NCI-H510A (cell line): ENCODE results near the gene PSME1.

ENCODE experiments used
- DNase-seq: peaks from one replicate; lab custom pipeline; 2025; lab: John Stamatoyannopoulos, UW

The PSME1 gene

DNA sequence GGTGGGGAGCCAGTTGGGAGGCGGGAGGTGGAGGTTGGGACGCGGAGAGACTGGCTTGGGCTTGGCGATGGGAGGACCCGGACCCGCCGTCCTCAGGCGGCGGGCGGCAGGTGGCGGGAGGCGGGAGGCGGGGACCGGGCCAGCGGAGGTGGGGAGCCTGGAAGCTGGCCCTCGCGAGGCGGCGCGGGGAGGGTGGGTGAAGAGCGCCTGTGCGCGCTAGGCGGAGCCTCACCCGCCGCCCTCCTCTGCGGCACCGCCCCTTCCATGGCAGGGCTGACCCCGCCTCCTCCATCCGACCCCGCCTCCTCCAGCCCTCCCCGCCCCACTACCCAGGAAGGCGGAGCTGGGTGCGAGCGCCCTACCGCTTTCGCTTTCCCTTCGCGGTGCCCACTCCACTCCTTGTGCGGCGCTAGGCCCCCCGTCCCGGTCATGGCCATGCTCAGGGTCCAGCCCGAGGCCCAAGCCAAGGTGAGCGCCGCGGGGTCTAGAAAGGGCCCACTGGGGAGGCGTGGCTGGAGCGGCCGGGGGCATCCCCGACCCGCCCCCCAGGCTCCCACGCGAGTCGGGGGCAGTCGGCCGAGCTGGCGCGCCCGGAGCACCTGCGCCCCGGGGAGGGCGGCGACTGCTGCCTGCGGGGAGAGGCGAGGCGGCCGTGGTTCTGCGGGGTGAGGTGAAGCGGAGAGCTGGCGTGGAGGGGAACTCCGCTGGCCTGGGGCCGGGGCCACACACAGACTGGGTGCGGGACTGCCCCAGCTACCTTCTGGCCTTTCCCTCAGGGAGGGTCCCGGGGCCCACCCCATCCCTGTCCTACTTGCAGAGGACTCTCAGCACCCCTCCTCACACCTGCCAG lies at the start of gene PSME1:
Gene PSME1 (plus strand): TSS at position 361 of the 850 bp plus-strand sequence. CDS start 69 bp downstream, at position 430.
- DNase-seq: peak; percentile 93

DNA sequence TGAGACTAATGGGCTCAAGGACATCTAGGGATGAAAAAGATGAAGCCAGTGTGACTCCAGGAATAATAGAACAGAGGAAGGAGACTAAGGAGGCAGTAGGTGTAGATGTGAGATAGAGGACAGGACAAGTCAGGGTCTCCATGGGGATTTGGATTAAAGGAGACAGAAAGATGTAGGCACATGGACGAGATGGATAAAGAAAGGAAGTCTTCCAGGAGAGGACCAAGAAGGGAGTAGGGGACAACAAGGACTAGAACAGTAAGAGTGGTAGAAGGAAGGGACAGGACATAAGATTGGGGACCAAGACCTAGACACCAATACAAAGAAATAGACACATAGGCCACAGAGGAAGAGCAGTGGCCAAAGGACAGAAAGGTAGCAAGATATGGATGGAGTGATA lies 49.0 kb upstream of the PSME1 start:
- DNase-seq: no peak

DNA sequence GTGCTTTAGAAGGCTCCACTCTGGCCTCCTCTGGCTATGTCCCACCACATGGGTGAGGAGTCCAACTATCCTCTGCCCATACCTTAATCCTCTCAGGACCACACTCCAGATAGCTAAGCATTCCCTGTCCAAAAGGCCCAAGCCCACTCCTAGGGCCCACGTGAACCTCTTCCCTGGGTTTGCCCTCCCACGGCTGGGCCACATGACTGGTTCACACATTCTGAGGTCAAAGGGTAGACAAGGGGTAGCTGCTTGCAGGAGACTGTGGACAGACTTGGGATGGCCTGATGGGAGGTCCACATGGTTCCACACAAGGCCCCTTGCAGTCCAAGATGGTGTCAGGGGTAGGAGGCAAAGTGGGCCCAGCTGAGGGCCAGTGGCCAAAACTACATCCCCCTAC lies 47.9 kb upstream of the PSME1 start:
- DNase-seq: no peak

DNA sequence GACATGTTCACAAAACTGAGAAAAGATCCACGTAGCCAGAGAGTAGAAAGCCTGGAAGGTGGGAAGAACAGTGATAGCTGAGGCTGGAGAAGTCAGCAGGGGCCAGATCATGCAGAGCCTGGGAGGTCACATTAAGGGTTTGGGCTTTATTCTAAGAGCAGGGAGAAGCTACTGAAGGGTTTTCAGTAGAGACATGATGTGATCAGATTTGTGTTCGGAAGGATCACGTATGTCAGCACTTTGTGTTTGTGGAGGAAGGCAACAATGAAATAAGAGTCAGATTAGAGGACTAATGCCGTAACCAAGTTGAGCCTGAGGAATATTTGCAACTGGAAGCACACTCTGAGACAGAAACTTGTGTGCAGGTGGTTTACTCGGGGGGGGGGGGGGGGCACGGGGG lies 46.1 kb upstream of the PSME1 start:
- DNase-seq: no peak

DNA sequence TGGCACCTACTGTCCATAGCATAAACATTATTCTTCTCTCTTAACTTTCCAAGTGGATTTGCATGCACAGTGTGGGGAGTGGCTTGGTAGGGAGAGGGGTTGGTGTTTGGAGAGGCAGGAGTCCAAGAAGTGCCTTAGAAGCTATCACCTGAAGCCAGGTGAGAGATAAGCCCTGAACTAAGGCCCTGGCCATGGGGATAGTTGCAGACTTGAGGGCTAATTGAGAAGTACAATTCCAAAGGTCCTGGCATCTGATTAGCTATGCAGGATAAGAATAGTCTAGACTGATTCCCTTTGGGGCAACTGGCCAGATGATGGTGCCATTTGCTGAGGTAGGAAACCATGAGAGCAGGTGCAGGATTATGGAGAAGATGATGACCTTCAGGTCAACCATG lies 43.9 kb upstream of the PSME1 start:
- no peak for DNase-seq

DNA sequence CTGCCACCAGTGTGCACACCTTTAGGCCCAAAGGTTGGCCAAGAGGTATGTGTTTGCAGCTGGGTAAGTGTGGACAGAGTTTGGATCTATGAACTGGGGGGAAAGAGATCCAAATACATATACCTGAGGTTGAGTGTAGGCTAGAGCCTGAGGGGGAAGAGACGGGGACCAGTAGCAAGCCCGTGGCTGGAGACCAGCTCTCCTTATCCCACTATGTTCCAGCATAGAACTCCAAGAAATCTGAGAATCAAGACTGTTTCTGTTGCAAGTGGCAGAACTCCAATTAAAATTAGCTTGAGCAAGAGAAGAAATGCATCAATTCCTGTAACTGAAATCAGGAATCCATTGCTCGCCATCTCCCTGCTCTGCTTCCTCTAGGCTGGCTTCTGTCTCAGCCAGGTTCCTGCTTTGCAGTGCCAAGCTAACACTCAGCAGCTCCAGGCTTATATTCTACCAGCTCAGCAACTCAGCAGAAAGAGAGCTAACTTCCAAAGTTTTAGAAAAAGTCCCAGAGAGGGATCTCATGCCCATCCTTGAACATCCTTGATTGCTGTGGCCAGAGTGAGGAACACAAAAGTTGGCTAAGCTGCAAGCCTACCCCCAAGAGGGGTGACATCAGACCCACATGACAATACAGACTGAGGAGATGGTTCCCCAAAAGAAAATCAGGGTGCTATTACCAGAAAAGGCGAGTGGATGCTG lies 43.3 kb upstream of the PSME1 start:
- DNase-seq: no peak

DNA sequence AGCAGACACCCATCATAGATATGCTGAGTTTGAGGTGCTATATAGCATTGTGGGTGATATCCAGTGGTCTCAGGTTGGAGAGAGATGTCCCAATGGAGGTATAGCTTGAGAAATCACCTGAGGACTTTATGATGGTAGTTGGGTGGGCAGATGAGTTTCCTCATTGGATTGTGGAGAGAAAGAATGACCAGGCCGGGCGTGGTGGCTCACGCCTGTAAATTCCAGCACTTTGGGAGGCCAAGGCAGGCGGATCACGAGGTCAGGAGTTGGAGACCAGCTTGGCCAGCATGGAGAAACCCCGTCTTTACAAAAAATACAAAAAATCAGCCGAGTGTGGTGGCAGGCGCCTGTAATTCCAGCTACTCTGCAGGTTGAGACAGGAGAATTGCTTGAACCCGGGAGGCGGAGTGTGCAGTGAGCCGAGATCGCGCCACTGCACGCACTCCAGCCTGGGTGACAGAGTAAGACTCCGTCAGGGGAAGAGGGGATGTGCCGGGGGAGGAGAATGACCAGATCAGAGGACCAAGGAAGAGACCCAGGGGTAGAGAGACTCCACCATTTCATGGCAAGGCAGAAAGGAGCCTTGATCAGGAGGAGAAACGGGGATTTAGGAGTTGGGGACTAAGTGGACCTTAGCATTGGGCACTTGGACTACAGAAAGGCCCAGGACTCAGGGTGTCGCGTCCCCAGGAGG lies 42.6 kb upstream of the PSME1 start:
- DNase-seq: no peak

DNA sequence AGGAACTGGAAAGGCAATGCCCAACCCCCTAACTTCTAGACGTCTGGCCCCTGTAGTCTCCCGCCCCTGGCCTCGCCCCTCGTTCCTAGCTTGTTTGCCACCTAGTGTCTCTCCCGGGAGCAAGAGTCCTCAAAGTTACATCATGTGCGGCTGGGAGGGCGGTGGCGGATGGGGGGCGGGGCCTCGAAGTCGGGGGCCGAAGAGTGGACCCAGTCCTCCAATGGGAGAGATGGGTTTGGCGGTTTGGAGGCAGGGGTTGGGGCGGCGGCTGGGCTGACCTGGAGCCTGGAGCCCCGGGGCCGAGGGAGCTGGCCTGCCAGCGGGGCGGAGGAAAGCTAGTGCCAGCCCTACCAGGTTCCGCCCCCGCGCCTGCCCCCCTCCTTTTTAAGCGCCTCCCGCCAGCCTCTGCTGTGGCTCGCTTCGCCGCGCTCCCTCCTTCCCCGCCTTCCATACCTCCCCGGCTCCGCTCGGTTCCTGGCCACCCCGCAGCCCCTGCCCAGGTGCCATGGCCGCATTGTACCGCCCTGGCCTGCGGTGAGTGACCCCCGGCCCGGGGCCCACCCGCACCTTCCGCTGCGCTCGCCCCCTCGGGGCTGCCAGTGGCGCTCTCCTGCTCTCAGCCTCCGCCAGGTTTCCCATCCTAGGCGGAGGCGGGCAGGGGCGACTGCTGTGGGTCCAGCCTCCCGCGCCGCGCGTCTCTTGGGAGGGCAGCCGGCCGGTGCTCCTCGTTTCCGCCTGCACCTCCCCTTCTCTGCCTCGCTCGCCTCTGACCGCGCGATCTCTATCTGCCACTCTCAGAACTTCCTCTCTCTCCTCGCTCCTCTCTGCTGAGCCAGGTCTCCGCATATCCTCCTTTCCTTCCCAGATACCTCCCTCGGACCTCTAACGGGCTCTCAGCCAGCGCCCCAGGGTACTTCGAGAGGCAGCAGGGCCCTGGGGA lies 41.8 kb upstream of the PSME1 start, which contains the start of gene PCK2:
Gene PCK2 (plus strand): TSS at position 411 of the 940 bp plus-strand sequence. CDS start 95 bp downstream, at position 506.
- DNase-seq: peak; percentile 93

DNA sequence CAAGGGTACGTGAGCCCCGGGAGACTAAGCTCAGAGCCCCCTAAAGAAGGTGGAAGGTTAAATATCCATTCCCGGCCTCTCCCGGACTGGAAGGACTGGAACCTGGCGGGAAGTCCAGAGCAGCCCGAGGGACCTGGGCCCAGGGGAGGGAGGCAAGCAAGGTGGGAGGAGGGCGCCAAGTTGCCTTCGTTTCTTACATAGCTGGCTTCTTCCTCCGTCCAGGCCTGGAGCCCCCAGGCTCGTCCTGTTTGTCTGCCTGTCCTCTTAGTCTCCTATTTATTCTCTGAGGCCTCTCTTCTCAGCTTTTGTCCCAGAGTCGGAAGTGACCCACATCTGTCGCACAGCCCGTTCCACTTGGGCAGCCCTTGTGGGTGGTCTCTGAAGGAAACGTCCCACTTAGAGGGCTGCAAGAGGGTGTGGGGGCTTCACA lies 41.1 kb upstream of the PSME1 start:
- DNase-seq: no peak

DNA sequence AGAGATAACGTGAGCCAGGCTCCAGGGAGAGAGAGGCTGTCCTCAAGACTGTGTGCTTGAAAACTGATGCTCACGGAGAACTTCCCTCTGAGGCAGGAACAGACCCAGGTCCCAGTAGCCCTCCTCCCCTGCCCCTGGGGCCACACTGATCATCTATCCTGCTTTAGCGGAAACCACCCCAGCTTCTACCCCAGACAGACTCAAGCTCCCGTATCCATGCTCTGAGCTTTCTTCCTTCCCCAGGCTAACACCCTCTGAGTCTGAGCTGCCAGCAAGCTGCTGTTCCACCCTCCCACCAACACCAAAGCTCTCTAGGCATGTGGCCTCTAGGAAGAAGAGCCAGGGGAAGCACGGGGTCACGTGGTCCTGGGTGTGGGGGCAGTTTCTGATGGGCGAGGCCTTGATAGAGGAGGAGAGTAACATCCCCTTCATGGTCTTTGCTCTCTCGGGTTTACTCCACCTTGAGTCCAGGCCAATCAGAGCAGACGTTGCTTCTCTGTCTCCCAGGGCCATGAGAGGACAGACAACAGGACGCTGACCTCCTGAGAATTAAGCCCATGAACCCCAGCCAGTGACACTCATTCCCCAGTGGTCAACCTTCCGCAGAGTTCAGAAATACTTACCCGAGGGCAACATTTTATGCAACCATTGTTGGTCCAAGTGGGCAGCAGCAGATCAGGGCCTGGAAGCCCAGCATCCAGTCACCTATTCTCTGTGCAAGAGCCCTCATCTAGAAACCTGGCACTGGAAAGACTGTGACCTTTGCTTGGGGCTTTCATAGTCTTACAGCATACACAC lies 40.5 kb upstream of the PSME1 start:
- DNase-seq: peak; percentile 60

DNA sequence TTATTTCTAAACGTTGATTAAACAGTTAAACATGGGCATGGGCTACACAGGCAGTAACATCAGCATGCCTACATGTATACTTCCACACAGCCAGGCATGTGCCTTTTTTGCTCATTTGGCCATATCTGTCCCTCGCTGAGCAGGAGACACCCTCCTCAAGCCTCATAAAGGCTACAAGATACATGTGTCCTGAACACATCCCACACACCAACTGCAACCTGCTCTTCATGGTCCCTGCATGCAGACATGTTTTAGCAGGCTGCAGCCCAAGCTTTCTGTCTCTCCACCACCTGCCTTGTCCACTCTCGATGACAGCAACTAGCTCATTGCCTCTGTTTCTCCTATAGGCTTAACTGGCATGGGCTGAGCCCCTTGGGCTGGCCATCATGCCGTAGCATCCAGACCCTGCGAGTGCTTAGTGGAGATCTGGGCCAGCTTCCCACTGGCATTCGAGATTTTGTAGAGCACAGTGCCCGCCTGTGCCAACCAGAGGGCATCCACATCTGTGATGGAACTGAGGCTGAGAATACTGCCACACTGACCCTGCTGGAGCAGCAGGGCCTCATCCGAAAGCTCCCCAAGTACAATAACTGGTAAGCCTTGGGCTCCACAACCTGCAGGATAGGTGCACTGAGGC lies 39.3 kb upstream of the PSME1 start:
- no peak for DNase-seq

DNA sequence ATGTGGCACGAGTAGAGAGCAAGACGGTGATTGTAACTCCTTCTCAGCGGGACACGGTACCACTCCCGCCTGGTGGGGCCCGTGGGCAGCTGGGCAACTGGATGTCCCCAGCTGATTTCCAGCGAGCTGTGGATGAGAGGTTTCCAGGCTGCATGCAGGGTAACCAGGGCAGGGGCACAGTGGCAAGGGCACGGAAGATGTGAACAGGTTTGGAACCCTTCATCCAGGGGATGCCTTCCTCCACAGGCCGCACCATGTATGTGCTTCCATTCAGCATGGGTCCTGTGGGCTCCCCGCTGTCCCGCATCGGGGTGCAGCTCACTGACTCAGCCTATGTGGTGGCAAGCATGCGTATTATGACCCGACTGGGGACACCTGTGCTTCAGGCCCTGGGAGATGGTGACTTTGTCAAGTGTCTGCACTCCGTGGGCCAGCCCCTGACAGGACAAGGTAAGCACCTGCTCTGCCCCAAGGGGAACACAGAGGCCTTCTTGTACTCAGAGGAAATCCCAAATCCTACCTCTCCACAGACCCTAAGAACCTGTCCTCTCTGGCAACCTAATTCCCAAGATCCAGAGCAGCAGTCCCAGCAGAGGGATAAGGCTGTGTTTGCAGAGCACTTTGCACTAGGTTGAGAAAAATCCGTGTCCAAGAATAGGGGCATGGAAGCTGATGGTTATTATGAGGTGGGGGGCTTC lies 37.6 kb upstream of the PSME1 start:
- no peak for DNase-seq

DNA sequence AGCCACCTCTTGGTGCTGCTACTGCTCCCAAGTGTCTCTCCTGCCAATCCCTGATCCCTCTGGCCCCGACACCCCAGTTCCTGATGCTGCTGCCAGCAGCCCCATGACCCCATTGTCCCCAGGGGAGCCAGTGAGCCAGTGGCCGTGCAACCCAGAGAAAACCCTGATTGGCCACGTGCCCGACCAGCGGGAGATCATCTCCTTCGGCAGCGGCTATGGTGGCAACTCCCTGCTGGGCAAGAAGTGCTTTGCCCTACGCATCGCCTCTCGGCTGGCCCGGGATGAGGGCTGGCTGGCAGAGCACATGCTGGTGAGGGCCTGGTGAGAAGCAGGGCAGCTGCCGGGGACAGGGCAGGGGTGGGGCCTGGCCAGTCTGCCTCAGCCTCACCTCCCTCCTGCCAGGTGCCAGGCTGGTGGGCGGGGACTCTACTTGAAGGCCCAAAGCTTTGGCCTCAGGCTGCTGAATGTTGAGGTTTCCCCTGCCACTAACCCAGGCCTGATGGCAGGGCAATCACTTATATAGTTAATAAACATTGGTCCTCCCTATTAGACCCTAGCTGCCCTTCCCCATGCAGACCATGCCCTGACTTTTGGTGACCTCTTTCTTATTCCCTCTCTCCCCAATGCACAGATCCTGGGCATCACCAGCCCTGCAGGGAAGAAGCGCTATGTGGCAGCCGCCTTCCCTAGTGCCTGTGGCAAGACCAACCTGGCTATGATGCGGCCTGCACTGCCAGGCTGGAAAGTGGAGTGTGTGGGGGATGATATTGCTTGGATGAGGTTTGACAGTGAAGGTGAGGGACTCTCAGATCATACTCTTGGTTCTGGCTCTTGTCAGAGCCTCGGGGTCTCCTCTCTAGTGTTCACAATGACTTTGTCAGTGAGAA lies 36.8 kb upstream of the PSME1 start:
- peak; percentile 67 for DNase-seq

DNA sequence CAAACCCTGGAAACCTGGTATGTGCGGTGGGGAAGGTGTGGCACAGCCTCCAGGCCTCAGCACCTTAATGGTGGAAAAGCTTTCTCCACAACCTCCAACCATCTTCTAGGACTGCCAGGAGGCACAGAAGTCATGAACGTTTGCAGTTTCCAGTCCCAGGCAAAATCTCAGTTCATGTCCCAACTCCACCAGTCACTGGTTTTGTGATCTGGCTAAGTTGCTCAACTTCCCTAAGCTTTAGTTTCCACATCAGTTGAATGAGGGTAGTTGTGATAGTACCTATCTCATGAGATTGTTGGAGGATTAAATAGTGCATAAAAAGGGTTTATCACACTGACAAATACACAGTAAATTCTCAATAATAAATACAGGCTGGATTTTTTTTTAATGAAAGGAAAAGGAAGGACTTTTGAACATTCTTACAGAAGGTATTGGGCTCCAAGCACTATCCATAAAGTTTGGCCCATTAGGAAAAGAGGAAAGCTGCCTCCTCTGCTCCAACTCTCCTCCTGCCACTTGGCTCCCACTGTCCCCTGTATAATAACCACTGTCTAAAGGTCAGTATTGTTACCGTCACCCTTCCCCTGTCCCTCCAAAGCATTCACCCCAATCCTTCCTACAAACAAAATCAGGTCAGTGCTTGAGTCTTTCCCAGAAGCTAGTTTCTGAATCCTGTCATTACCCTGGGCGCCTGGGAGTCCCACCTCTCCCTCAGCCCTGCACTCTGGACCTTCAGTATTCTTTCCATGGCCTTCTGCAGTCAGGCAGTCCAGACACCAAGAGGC lies 35.6 kb upstream of the PSME1 start:
- DNase-seq: no peak

DNA sequence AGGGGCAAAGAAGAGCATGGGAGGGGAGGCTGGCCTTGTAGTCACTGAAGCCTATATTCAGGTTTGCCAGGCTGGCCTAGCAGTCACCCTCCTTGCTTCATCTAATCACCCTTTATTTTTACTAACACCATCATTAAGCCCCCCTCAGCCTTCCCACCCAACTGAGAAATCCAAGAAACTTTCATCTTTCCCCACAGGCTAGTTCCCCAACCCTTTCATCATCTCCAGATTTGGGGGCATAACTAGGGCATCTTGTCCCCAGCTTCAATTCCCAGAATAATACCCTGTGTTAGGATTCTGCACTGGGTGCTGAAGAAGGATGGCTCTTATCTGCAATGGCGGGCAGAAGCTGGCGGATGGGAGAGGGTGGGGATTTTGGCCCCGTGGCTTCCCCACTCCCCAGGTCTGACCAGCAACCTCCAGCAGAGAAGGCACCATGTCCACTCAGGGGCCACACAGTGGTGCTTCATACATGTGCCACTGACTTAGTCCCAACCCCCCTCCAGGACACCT lies 35.0 kb upstream of the PSME1 start:
- DNase-seq: no peak

DNA sequence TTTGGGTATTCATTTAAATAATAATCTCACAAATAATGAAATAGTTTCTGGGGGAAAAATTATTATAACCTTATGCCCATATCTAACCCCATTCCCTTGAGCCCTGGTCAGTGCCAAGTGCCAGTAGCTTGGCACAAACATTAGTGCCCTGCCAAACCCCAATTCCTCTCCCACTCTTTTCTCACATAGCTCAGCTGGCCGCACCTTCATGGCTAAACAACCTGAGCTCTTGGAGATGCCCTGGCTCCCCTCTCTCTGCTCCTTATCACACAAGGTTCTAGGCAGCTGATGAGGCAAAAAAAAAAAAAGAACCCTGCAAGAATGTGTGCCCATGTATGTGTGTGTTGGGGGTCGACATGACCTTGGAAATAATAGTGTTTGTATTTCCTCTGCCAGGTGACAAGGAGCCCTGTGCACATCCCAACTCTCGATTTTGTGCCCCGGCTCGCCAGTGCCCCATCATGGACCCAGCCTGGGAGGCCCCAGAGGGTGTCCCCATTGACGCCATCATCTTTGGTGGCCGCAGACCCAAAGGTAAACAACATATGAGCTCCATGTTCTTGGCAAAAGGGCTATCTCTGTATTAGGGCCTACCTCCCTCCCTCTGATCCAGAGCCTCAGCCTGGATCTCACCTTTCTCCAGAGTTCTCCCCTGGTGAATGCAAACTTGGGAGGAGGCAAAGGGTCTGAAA lies 33.5 kb upstream of the PSME1 start:
- no peak for DNase-seq

DNA sequence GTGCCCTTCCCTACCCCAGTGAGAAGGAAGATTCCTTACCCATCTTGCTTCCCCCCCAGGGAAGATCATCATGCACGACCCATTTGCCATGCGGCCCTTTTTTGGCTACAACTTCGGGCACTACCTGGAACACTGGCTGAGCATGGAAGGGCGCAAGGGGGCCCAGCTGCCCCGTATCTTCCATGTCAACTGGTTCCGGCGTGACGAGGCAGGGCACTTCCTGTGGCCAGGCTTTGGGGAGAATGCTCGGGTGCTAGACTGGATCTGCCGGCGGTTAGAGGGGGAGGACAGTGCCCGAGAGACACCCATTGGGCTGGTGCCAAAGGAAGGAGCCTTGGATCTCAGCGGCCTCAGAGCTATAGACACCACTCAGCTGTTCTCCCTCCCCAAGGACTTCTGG lies 32.5 kb upstream of the PSME1 start:
- DNase-seq: no peak
